ENCODE measurements around the gene EXOC6B.

DNA sequence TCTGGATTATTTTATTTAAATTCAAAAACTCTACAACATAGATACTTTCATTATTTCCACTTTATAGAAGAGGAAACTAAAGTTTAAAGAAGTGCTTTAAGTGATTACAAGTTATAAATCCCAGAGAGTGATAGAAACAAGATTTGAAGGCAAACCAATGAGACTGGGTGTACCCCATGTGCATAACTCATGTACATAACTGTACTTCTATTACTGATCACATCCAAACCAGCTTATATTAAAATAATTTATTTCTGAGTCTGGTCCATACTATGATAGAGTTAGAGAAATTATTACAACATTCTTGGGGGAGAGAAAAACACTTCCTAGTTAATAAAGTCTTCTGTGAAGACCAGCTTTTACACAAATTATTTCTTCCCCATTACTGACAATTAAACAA lies 221.4 kb downstream of the EXOC6B start:
- TF ChIP-seq, protein P1, sequence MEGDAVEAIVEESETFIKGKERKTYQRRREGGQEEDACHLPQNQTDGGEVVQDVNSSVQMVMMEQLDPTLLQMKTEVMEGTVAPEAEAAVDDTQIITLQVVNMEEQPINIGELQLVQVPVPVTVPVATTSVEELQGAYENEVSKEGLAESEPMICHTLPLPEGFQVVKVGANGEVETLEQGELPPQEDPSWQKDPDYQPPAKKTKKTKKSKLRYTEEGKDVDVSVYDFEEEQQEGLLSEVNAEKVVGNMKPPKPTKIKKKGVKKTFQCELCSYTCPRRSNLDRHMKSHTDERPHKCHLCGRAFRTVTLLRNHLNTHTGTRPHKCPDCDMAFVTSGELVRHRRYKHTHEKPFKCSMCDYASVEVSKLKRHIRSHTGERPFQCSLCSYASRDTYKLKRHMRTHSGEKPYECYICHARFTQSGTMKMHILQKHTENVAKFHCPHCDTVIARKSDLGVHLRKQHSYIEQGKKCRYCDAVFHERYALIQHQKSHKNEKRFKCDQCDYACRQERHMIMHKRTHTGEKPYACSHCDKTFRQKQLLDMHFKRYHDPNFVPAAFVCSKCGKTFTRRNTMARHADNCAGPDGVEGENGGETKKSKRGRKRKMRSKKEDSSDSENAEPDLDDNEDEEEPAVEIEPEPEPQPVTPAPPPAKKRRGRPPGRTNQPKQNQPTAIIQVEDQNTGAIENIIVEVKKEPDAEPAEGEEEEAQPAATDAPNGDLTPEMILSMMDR (IDR thresholded peaks at IDR 0.05) = no peak
- TF ChIP-seq MYC (IDR thresholded peaks at IDR 0.05; ENCODE audit: borderline replicate concordance, low read length) (no peak), POLR2A (IDR thresholded peaks at IDR 0.05; ENCODE audit: low read length) (no peak), CHD2 (IDR thresholded peaks at IDR 0.05; ENCODE audit: low read length, partially characterized antibody) (no peak), ESRRA (IDR thresholded peaks at IDR 0.05; ENCODE audit: borderline replicate concordance, low read length) (no peak), ELK1 (IDR thresholded peaks at IDR 0.05; ENCODE audit: low read depth, low read length) (no peak), ZFP36 (IDR thresholded peaks at IDR 0.05; ENCODE audit: borderline replicate concordance, partially characterized antibody) (no peak), EP300 (IDR thresholded peaks at IDR 0.05) (no peak), ZNF302 (CRISPR knock-in tag; IDR thresholded peaks at IDR 0.05) (no peak), KDM1A (IDR thresholded peaks at IDR 0.05; ENCODE audit: low read depth) (no peak), GATA3 (IDR thresholded peaks at IDR 0.05; ENCODE audit: borderline replicate concordance) (no peak)
- TF ChIP-seq, protein P2, sequence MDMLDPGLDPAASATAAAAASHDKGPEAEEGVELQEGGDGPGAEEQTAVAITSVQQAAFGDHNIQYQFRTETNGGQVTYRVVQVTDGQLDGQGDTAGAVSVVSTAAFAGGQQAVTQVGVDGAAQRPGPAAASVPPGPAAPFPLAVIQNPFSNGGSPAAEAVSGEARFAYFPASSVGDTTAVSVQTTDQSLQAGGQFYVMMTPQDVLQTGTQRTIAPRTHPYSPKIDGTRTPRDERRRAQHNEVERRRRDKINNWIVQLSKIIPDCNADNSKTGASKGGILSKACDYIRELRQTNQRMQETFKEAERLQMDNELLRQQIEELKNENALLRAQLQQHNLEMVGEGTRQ (IDR thresholded peaks at IDR 0.05) = no peak
- TF ChIP-seq, protein P3, sequence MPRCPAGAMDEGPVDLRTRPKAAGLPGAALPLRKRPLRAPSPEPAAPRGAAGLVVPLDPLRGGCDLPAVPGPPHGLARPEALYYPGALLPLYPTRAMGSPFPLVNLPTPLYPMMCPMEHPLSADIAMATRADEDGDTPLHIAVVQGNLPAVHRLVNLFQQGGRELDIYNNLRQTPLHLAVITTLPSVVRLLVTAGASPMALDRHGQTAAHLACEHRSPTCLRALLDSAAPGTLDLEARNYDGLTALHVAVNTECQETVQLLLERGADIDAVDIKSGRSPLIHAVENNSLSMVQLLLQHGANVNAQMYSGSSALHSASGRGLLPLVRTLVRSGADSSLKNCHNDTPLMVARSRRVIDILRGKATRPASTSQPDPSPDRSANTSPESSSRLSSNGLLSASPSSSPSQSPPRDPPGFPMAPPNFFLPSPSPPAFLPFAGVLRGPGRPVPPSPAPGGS (IDR thresholded peaks at IDR 0.05) = no peak
